ENCODE data around the gene HEMK1.

The HEMK1 gene

DNA sequence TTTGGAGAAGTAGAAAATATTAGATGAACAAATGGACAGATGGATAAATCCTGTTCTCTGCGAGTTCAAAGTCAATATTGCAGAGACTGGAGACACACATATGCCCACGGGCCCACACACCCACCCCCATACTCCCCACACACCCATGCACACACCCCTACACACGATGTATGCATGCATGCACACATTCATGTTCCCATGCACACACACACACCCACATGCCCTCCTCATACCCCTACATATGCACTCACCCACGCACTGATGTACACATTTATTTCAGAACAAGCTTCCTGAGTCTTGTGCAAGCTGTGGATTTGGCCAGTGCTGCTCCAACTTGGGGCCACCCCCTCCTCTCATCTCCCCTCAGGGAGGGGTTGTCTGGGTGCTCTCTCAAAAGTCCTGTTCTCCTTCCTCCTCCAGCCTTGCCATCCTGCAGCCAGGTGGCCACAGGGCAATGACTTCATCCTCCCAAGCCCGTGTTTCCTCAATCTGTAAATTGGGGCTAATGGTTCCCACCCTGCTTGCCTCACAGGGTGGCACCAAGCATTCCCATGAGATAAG, 64.0 kb downstream of the HEMK1 start:
- H3K4me1 ChIP-seq (ENCODE audit: insufficient read depth, low read length, severe bottlenecking), result no peaks in the 10 kb centered on the region
- no peaks in the 10 kb centered on the region for H3K9me2 ChIP-seq (ENCODE audit: low read depth, low read length)
- no peak overlapping the region for H3K9ac ChIP-seq (ENCODE audit: low read length)
- no peak overlapping the region for H2AFZ ChIP-seq (ENCODE audit: low read length)
- H3K36me3 ChIP-seq (ENCODE audit: insufficient read depth, low read length), result no peaks in the 10 kb centered on the region
- no peak overlapping the region for H3K27ac ChIP-seq (ENCODE audit: low read depth, low read length, poor library complexity, severe bottlenecking)
- no peaks in the 10 kb centered on the region for H3K9me3 ChIP-seq (ENCODE audit: low read length)
- no peaks in the 10 kb centered on the region for H3F3A ChIP-seq (ENCODE audit: insufficient read depth, low read length)
- H3K4me3 ChIP-seq (ENCODE audit: low read depth, low read length, poor library complexity, severe bottlenecking), result no peak overlapping the region
- no peaks in the 10 kb centered on the region for H4K20me1 ChIP-seq (ENCODE audit: insufficient read depth, low read length)
- no peaks in the 10 kb centered on the region for H3K27me3 ChIP-seq (ENCODE audit: insufficient read depth, low read length)
- no peaks in the 10 kb centered on the region for H3K79me2 ChIP-seq (ENCODE audit: insufficient read depth, low read length)
- H3K4me2 ChIP-seq (ENCODE audit: low read length), result no peak overlapping the region
- TF ChIP-seq, protein P1, sequence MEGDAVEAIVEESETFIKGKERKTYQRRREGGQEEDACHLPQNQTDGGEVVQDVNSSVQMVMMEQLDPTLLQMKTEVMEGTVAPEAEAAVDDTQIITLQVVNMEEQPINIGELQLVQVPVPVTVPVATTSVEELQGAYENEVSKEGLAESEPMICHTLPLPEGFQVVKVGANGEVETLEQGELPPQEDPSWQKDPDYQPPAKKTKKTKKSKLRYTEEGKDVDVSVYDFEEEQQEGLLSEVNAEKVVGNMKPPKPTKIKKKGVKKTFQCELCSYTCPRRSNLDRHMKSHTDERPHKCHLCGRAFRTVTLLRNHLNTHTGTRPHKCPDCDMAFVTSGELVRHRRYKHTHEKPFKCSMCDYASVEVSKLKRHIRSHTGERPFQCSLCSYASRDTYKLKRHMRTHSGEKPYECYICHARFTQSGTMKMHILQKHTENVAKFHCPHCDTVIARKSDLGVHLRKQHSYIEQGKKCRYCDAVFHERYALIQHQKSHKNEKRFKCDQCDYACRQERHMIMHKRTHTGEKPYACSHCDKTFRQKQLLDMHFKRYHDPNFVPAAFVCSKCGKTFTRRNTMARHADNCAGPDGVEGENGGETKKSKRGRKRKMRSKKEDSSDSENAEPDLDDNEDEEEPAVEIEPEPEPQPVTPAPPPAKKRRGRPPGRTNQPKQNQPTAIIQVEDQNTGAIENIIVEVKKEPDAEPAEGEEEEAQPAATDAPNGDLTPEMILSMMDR (IDR thresholded peaks at IDR 0.05; ENCODE audit: low read length), result no peak
- TF ChIP-seq EZH2 (IDR thresholded peaks at IDR 0.05; ENCODE audit: borderline replicate concordance, low read length), result no peak

GRCh38 chr3:50635066-50635465, 65.7 kb downstream of the HEMK1 start:
- no peaks in the 10 kb centered on the region for H4K20me1 ChIP-seq (ENCODE audit: insufficient read depth, low read length)

DNA sequence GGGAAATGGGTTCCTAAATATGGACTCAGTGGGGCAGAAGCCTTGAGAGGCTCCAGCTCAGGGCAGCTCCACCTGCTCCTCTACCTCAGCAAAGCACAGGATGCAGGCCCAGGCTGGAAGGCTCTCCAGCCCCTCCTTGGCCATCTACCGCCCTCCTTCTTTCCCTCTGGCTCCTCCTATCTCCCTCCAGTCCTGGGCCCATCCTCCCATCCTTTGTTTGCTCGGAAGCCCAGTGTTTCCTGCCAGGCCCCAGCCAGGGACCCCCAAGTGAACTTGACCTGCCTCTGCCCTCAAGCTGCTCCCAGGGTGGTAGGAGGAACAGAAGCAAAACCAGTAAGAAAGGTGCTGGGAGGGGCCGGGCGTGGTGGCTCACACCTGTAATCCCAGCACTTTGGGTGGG, 67.7 kb downstream of the HEMK1 start:
- no peaks in the 10 kb centered on the region for H3K27me3 ChIP-seq (ENCODE audit: insufficient read depth, low read length)
- H3K27ac ChIP-seq (ENCODE audit: low read depth, low read length, poor library complexity, severe bottlenecking), result no peak overlapping the region
- H3K36me3 ChIP-seq (ENCODE audit: insufficient read depth, low read length), result no peaks in the 10 kb centered on the region
- H2AFZ ChIP-seq (ENCODE audit: low read length), result no peak overlapping the region
- H3K9me2 ChIP-seq (ENCODE audit: low read depth, low read length), result no peaks in the 10 kb centered on the region
- H3K4me2 ChIP-seq (ENCODE audit: low read length), result no peak overlapping the region
- H3K9me3 ChIP-seq (ENCODE audit: low read length), result no peaks in the 10 kb centered on the region
- H3F3A ChIP-seq (ENCODE audit: insufficient read depth, low read length), result no peaks in the 10 kb centered on the region
- no peak overlapping the region for H3K4me3 ChIP-seq (ENCODE audit: low read depth, low read length, poor library complexity, severe bottlenecking)
- no peaks in the 10 kb centered on the region for H3K79me2 ChIP-seq (ENCODE audit: insufficient read depth, low read length)
- no peak overlapping the region for H3K9ac ChIP-seq (ENCODE audit: low read length)
- TF ChIP-seq, protein P1 (IDR thresholded peaks at IDR 0.05; ENCODE audit: low read length), result no peak
- no peak for TF ChIP-seq EZH2 (IDR thresholded peaks at IDR 0.05; ENCODE audit: borderline replicate concordance, low read length)
- no peaks in the 10 kb centered on the region for H4K20me1 ChIP-seq (ENCODE audit: insufficient read depth, low read length)
- H3K4me1 ChIP-seq (ENCODE audit: insufficient read depth, low read length, severe bottlenecking), result no peaks in the 10 kb centered on the region

More at GRCh38 chr3:50635066-50635465, 65.7 kb downstream of the HEMK1 start:
- Histone ChIP-seq H3K36me3 (ENCODE audit: insufficient read depth, low read length) (no peaks in the 10 kb centered on the region), H3K4me2 (ENCODE audit: low read length) (no peak overlapping the region), H2AFZ (ENCODE audit: low read length) (no peak overlapping the region), H3K4me1 (ENCODE audit: insufficient read depth, low read length, severe bottlenecking) (no peaks in the 10 kb centered on the region), H3K79me2 (ENCODE audit: insufficient read depth, low read length) (no peaks in the 10 kb centered on the region), H3F3A (ENCODE audit: insufficient read depth, low read length) (no peaks in the 10 kb centered on the region), H3K27ac (ENCODE audit: low read depth, low read length, poor library complexity, severe bottlenecking) (no peak overlapping the region), H3K9ac (ENCODE audit: low read length) (no peak overlapping the region), H3K9me3 (ENCODE audit: low read length) (no peaks in the 10 kb centered on the region), H3K27me3 (ENCODE audit: insufficient read depth, low read length) (no peaks in the 10 kb centered on the region), H3K4me3 (ENCODE audit: low read depth, low read length, poor library complexity, severe bottlenecking) (no peak overlapping the region), H3K9me2 (ENCODE audit: low read depth, low read length) (no peaks in the 10 kb centered on the region)
- TF ChIP-seq EZH2 (IDR thresholded peaks at IDR 0.05; ENCODE audit: borderline replicate concordance, low read length), result no peak
- TF ChIP-seq, protein P1 (IDR thresholded peaks at IDR 0.05; ENCODE audit: low read length), result no peak

Measured in OCI-LY1 (cell line).